Measurements from ENCODE around the gene SLC3A2. TPM values are rescaled to one million over a fixed set of nuclear protein-coding genes. Genes with fewer than 3 reads are reported as not detected.

The SLC3A2 gene
- total and polyA plus RNA-seq, 2 of the 13 experiments (the other 11 are each of a cell fraction or from before 2014, with no cell fraction given) = 213 to 226 TPM

GRCh38 chr11:62881579-62882430, 1.1 kb downstream of the SLC3A2 start:
- in situ Hi-C loops (cut with HindIII; ENCODE audit: extremely low pct_ligation_motif_present, low pct_unique_long_range_greater_than_20kb) = no loop called here
- POLR2A ChIA-PET = interaction anchor here (0.6 to 5.8 kb wide), 23 partner anchors 8 to 885 kb away, joined by 3 to 90 read pairs (median 6); partner anchors contain the start of genes AHNAK, HNRNPUL2, LBHD1 and MTA2
- H3K36me3 ChIP-seq (replicated peaks in 1 of 2; ENCODE audit: control insufficient read depth in 1 of 2, insufficient read depth in 2 of 2, low read length in 2 of 2) = peaks cover 27 to 67% of the 10 kb centered on the region in 2 experiments
- TF ChIP-seq NR2F6 (IDR thresholded peaks at IDR 0.05) (0 out of 2 replicates have a peak, but pooled peaks have one; percentile 10), NR2F6 (CRISPR knock-in tag; IDR thresholded peaks at IDR 0.05) (no peak), NCOR1 (IDR thresholded peaks at IDR 0.05; ENCODE audit: borderline replicate concordance, low read length) (peak; percentile 8; the same call in 1 of the 2 replicates), ZNF124 (CRISPR knock-in tag; IDR thresholded peaks at IDR 0.05) (0 out of 2 replicates have a peak, but pooled peaks have one; percentile 4), KDM5A (IDR thresholded peaks at IDR 0.05; ENCODE audit: borderline replicate concordance, low read length) (no peak; the same call in 1 of the 2 replicates), EP300 (IDR thresholded peaks at IDR 0.05; ENCODE audit: low read depth in 2 of 2, low read length in 2 of 2) (peak; percentile 22 to 68; a peak in 3 of 4 replicates), EP300 (CRISPR knock-in tag; IDR thresholded peaks at IDR 0.05; ENCODE audit: borderline replicate concordance) (no peak; the same call in 1 of the 2 replicates), TCF7 (IDR thresholded peaks at IDR 0.05; ENCODE audit: low read depth) (peak; percentile 78), DMAP1 (CRISPR knock-in tag; IDR thresholded peaks at IDR 0.05) (peak; percentile 49; the same call in 1 of the 2 replicates), SCMH1 (CRISPR knock-in tag; IDR thresholded peaks at IDR 0.05; ENCODE audit: borderline replicate concordance) (no peak), USF2 (IDR thresholded peaks at IDR 0.05; ENCODE audit: low read depth, low read length) (0 out of 2 replicates have a peak, but pooled peaks have one; percentile 2), USF2 (CRISPR knock-in tag; IDR thresholded peaks at IDR 0.05; ENCODE audit: borderline replicate concordance) (no peak)
- TF ChIP-seq, protein P1, sequence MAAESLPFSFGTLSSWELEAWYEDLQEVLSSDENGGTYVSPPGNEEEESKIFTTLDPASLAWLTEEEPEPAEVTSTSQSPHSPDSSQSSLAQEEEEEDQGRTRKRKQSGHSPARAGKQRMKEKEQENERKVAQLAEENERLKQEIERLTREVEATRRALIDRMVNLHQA (CRISPR knock-in tag; IDR thresholded peaks at IDR 0.05) = no peak
- TF ChIP-seq, protein P2, sequence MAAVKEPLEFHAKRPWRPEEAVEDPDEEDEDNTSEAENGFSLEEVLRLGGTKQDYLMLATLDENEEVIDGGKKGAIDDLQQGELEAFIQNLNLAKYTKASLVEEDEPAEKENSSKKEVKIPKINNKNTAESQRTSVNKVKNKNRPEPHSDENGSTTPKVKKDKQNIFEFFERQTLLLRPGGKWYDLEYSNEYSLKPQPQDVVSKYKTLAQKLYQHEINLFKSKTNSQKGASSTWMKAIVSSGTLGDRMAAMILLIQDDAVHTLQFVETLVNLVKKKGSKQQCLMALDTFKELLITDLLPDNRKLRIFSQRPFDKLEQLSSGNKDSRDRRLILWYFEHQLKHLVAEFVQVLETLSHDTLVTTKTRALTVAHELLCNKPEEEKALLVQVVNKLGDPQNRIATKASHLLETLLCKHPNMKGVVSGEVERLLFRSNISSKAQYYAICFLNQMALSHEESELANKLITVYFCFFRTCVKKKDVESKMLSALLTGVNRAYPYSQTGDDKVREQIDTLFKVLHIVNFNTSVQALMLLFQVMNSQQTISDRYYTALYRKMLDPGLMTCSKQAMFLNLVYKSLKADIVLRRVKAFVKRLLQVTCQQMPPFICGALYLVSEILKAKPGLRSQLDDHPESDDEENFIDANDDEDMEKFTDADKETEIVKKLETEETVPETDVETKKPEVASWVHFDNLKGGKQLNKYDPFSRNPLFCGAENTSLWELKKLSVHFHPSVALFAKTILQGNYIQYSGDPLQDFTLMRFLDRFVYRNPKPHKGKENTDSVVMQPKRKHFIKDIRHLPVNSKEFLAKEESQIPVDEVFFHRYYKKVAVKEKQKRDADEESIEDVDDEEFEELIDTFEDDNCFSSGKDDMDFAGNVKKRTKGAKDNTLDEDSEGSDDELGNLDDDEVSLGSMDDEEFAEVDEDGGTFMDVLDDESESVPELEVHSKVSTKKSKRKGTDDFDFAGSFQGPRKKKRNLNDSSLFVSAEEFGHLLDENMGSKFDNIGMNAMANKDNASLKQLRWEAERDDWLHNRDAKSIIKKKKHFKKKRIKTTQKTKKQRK (IDR thresholded peaks at IDR 0.05; ENCODE audit: low read length) = no peak
- TF ChIP-seq, protein P3, sequence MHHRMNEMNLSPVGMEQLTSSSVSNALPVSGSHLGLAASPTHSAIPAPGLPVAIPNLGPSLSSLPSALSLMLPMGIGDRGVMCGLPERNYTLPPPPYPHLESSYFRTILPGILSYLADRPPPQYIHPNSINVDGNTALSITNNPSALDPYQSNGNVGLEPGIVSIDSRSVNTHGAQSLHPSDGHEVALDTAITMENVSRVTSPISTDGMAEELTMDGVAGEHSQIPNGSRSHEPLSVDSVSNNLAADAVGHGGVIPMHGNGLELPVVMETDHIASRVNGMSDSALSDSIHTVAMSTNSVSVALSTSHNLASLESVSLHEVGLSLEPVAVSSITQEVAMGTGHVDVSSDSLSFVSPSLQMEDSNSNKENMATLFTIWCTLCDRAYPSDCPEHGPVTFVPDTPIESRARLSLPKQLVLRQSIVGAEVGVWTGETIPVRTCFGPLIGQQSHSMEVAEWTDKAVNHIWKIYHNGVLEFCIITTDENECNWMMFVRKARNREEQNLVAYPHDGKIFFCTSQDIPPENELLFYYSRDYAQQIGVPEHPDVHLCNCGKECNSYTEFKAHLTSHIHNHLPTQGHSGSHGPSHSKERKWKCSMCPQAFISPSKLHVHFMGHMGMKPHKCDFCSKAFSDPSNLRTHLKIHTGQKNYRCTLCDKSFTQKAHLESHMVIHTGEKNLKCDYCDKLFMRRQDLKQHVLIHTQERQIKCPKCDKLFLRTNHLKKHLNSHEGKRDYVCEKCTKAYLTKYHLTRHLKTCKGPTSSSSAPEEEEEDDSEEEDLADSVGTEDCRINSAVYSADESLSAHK (CRISPR knock-in tag; IDR thresholded peaks at IDR 0.05; ENCODE audit: borderline replicate concordance) = no peak

More at GRCh38 chr11:62881579-62882430, 1.1 kb downstream of the SLC3A2 start:
- 5% methylated on average over 21 of the region's 21 CpGs for WGBS (ENCODE audit: low lambda C conversion rate)
- no peaks in the 10 kb centered on the region; a peak in 1 of 5 replicates for H3K27me3 ChIP-seq (ENCODE audit: control insufficient read depth in 1 of 2, insufficient read depth in 2 of 2, low read length in 2 of 2)
- peaks cover 19% of the 10 kb centered on the region; the same call in 1 of the 2 replicates for H4K20me1 ChIP-seq (ENCODE audit: insufficient read depth, low read length)
- H2AFZ ChIP-seq (ENCODE audit: low read length) = no peak overlapping the region
- peak overlapping the region; percentile 92 for H3K9ac ChIP-seq (ENCODE audit: insufficient read depth, low read depth, low read length)
- H3K79me2 ChIP-seq (ENCODE audit: insufficient read depth, low read length) = peaks cover 61% of the 10 kb centered on the region
- H3K4me1 ChIP-seq (ENCODE audit: insufficient read depth, low read length) = peaks cover 63% of the 10 kb centered on the region
- no TSS peak for BruUV-seq (replicated peaks)
- peak overlapping the region; percentile 93 for H3K27ac ChIP-seq (ENCODE audit: extremely low read length, insufficient read depth, low read length)
- DNase-seq (ENCODE audit: low spot score) = peak; percentile 88
- FAIRE-seq = peak; percentile 30
- peak overlapping the region; percentile 81 for H3K4me2 ChIP-seq (ENCODE audit: low read depth, low read length)
- H3K9me3 ChIP-seq (ENCODE audit: low read length) = no peaks in the 10 kb centered on the region
- CTCF ChIA-PET (ENCODE audit: low intra/inter-chr PET ratio, low total read pairs) = no interaction called here
- ATAC-seq = peak; percentile 33
- peak overlapping the region; percentile 92 to 99 (median 94) for H3K4me3 ChIP-seq (replicated peaks in 1 of 3; ENCODE audit: insufficient read depth in 1 of 3, low read depth in 2 of 3, low read length in 3 of 3)
- intact Hi-C loops (cut with micrococcal nuclease; ENCODE audit: unreplicated experiment) = loop anchor here (1.0 to 2.0 kb wide), 2 partner anchors 26 to 95 kb away; partner anchors contain the start of gene TMEM179B
